SK-N-MC (cell line): Measurements from ENCODE around the gene GREB1.

ENCODE experiments used
- EZH2 ChIP-seq: fragments of 200-600 bp; sonication (generic); IDR thresholded peaks from one replicate; pipeline ENCODE4 v1.6.1; 2017; ENCODE audit warnings: antibody characterized with exemption
- POLR2AphosphoS5 ChIP-seq: IDR thresholded peaks from 2 replicates; pipeline ENCODE4 v1.6.1; 2012; ENCODE audit warnings: mild to moderate bottlenecking, low read depth, low read length, borderline replicate concordance

GRCh38 chr2:11494310-11494709 lies 39.5 kb upstream of the GREB1 start:
- TF ChIP-seq EZH2: no peak
- TF ChIP-seq POLR2AphosphoS5: no peak
